Astrocyte of the hippocampus (primary cell): ENCODE measurements around the gene SEMA3G.

Experiments used
- DNase-seq: peaks from one replicate; pipeline ENCODE4 v3.0.0; 2011; ENCODE audit warnings: low read depth, low spot score

SEMA3G gene

GRCh38 chr3:52420388-52420787, 24.5 kb downstream of the SEMA3G start:
- DNase-seq = no peak

- DNase-seq = no peak
Observed at GRCh38 chr3:52415800-52416199, 29.1 kb downstream of the SEMA3G start.

GRCh38 chr3:52408466-52408865, 36.4 kb downstream of the SEMA3G start:
- DNase-seq = no peak

GRCh38 chr3:52407779-52408178, 37.1 kb downstream of the SEMA3G start:
- no peak for DNase-seq

- DNase-seq = no peak
Observed at GRCh38 chr3:52406791-52407510, 38.0 kb downstream of the SEMA3G start.

- no peak for DNase-seq
Observed at GRCh38 chr3:52406231-52406661, 38.7 kb downstream of the SEMA3G start.

- no peak for DNase-seq
Observed at GRCh38 chr3:52405601-52406110, 39.2 kb downstream of the SEMA3G start.

- DNase-seq = no peak
Observed at GRCh38 chr3:52405066-52405465, 39.8 kb downstream of the SEMA3G start.

GRCh38 chr3:52404391-52404790, 40.5 kb downstream of the SEMA3G start:
- no peak for DNase-seq

- no peak for DNase-seq
Observed at GRCh38 chr3:52403955-52404354, 40.9 kb downstream of the SEMA3G start.

- DNase-seq = no peak
Observed at GRCh38 chr3:52403271-52403841, 41.5 kb downstream of the SEMA3G start.

GRCh38 chr3:52402706-52403270, 42.1 kb downstream of the SEMA3G start:
- no peak for DNase-seq

GRCh38 chr3:52402101-52402521, 42.8 kb downstream of the SEMA3G start:
- no peak for DNase-seq

GRCh38 chr3:52401551-52401950, 43.4 kb downstream of the SEMA3G start:
- DNase-seq = no peak

- no peak for DNase-seq
Observed at GRCh38 chr3:52401021-52401420, 43.9 kb downstream of the SEMA3G start.

- DNase-seq = no peak
Observed at GRCh38 chr3:52400275-52400793, 44.6 kb downstream of the SEMA3G start.

- DNase-seq = no peak
Observed at GRCh38 chr3:52399593-52399992, 45.3 kb downstream of the SEMA3G start.

GRCh38 chr3:52399131-52399530, 45.8 kb downstream of the SEMA3G start:
- no peak for DNase-seq

- no peak for DNase-seq
Observed at GRCh38 chr3:52398670-52399081, 46.2 kb downstream of the SEMA3G start.

- no peak for DNase-seq
Observed at GRCh38 chr3:52397676-52398399, 47.1 kb downstream of the SEMA3G start.

GRCh38 chr3:52396907-52397591, 47.9 kb downstream of the SEMA3G start:
- no peak for DNase-seq
